C4-2B (cell line): Measurements from ENCODE around the gene COTL1.

Experiments
- ZFX ChIP-seq: fragments of 450-650 bp; IDR thresholded peaks from 2 replicates; pipeline ENCODE4 v1.6.1; 2017
- TF ChIP-seq, protein P1 (sequence below): fragments of 450-650 bp; conservative IDR thresholded peaks from 2 replicates; pipeline ENCODE4 v1.5.1; 2017; ENCODE audit warnings: mild to moderate bottlenecking

DNA sequence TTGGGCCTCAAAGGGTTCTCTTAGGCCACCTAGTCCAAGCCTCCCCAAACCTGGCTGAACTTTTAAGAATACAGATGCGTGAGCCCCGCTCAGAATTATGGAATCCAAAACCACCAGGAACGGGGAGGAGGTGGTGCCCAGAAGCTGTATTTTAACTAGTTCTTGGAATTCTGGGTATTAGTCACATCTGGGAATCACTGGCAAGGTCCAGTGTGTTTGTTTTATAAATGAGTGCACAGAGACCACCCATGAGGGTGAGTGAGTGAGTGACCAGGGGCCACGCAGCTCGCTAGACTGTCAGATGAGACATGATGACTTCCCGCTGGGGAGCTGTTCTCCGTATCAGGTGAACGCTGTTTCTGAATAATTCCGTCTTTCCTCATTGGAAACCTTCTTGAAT lies 44.6 kb upstream of the COTL1 start:
- TF ChIP-seq, protein P1, sequence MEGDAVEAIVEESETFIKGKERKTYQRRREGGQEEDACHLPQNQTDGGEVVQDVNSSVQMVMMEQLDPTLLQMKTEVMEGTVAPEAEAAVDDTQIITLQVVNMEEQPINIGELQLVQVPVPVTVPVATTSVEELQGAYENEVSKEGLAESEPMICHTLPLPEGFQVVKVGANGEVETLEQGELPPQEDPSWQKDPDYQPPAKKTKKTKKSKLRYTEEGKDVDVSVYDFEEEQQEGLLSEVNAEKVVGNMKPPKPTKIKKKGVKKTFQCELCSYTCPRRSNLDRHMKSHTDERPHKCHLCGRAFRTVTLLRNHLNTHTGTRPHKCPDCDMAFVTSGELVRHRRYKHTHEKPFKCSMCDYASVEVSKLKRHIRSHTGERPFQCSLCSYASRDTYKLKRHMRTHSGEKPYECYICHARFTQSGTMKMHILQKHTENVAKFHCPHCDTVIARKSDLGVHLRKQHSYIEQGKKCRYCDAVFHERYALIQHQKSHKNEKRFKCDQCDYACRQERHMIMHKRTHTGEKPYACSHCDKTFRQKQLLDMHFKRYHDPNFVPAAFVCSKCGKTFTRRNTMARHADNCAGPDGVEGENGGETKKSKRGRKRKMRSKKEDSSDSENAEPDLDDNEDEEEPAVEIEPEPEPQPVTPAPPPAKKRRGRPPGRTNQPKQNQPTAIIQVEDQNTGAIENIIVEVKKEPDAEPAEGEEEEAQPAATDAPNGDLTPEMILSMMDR, result no peak
- no peak for TF ChIP-seq ZFX
